Sigmoid colon (tissue), 7 donors: ENCODE measurements around the gene TCP11L2. TPM values are rescaled to one million over a fixed set of nuclear protein-coding genes. Genes with fewer than 3 reads are reported as not detected.

Experiments
- DNase-seq: peaks from one replicate; pipeline ENCODE4 v3.0.0-alpha.2; 2019
- H3K27ac ChIP-seq, 4 donors: fragments of 200-600 bp; sonication (generic); one replicate each; pipeline ENCODE4 v1.5.1; 2016 to 2019; ENCODE audit warnings: mild to moderate bottlenecking in 1 of 4
- H3K27me3 ChIP-seq, 3 donors: fragments of 200-600 bp; sonication (generic); one replicate each; pipeline ENCODE4 v1.5.1; 2019; ENCODE audit warnings: mild to moderate bottlenecking in 1 of 3
- H3K36me3 ChIP-seq, 4 donors: fragments of 200-600 bp; sonication (generic); one replicate each; pipeline ENCODE4 v1.5.1; 2016 to 2019
- H3K4me1 ChIP-seq, 4 donors: fragments of 200-600 bp; sonication (generic); one replicate each; pipeline ENCODE4 v1.5.1; 2017 to 2019
- H3K4me3 ChIP-seq, 4 donors: fragments of 200-600 bp; sonication (generic); one replicate each; pipeline ENCODE4 v1.5.1; 2017 to 2019; ENCODE audit warnings: mild to moderate bottlenecking in 2 of 4, moderate library complexity in 1 of 4
- H3K9me3 ChIP-seq, 4 donors: fragments of 200-600 bp in 3 of 4; sonication (generic) in 3 of 4; one replicate each; pipeline versions ENCODE4 v1.5.1 to v1.6.1; 2013 to 2019
- CTCF ChIP-seq, 4 experiments: fragments of 450-650 bp in 3 of 4; fragments of 200-600 bp in 1 of 4; IDR thresholded peaks; one replicate each; pipeline ENCODE4 v1.5.1; 2016 to 2019; ENCODE audit warnings: antibody characterized with exemption in 4 of 4, mild to moderate bottlenecking in 3 of 4, moderate library complexity in 2 of 4
- EP300 ChIP-seq, 4 donors: sonication (generic); formaldehyde crosslinking; IDR thresholded peaks; one replicate each; pipeline ENCODE4 v1.6.1; 2017; ENCODE audit warnings: antibody characterized with exemption in 4 of 4
- POLR2A ChIP-seq, 2 donors: fragments of 450-650 bp; IDR thresholded peaks; one replicate each; pipeline ENCODE4 v1.6.1; 2016; ENCODE audit warnings: antibody characterized with exemption in 2 of 2, mild to moderate bottlenecking in 2 of 2, moderate library complexity in 2 of 2
- POLR2AphosphoS5 ChIP-seq, 4 donors: sonication (generic); formaldehyde crosslinking; IDR thresholded peaks; one replicate each; pipeline ENCODE4 v1.6.1; 2017; ENCODE audit warnings: antibody characterized with exemption in 4 of 4
- WGBS, 2 donors: extraction: QIAGEN DNeasy Blood & Tissue Kit; methylation state at CpG; one replicate each; pipeline ENCODE4 v1.1.7; 2013; 5-methylcytosine and 5-hydroxymethylcytosine counted together
- intact Hi-C: fragments of 100-400 bp; cut with DNase I; formaldehyde crosslinking; loops from one replicate; pipeline ENCODE4 v1.15.1; 2023
- polyA plus RNA-seq, 3 donors: library from polyadenylated mRNA; stranded (reverse); fragments of 200-250 nt; gene quantifications; one replicate each; pipeline ENCODE4 v1.2.3, GENCODE V29; 2013
- small RNA-seq, 3 donors: library from RNA; depleted of rRNA; stranded (forward); fragments of <200 nt; gene quantifications; one replicate each; pipeline ENCODE3, GENCODE V24; 2016
- total RNA-seq, 4 donors: library from RNA; depleted of rRNA; stranded (reverse); fragments of >200 nt; gene quantifications; one replicate each; pipeline ENCODE4 v1.1.0, GENCODE V29; 2016
- donor health status: healthy with polysubstance abuse.
- donor health status: Bipolar disorder and iron deficiency.
- donor health status: healthy.

Gene TCP11L2
- total and polyA plus RNA-seq, 7 donors, result 3.0 to 53.5 (median 38.4) TPM

GRCh38 chr12:106392759-106393158 lies 90.2 kb downstream of the TCP11L2 start:
- no peak for DNase-seq
- Histone ChIP-seq H3K27ac (no peak overlapping the region), H3K9me3 (no peaks in the 10 kb centered on the region), H3K36me3 (peaks cover 0 to 20% (median 5%) of the 10 kb centered on the region in 4 donors), H3K4me1 (no peaks in the 10 kb centered on the region), H3K27me3 (no peaks in the 10 kb centered on the region), H3K4me3 (no peak overlapping the region)
- intact Hi-C loops, result no loop called here
- 73 to 84% methylated on average over 1 of the region's 1 CpG for WGBS, 2 donors
- TF ChIP-seq POLR2AphosphoS5 (IDR thresholded peaks at IDR 0.05) (no peak), POLR2A (IDR thresholded peaks at IDR 0.05) (no peak), CTCF (IDR thresholded peaks at IDR 0.05) (no peak), EP300 (IDR thresholded peaks at IDR 0.05) (no peak)

Small RNAs within 50 kb of the gene (small RNA-seq; reads per million reads assigned to genes)
- gene RNU7-94P, result 0 reads per million in 3 donors

Other genes starting within 250 kb of the TCP11L2 start
- 10 to 100 TPM in 1 of 4 donors, 1 to 10 TPM in 3; 5.8 to 12.1 (median 7.5) TPM for gene NUAK1, start 163.8 kb upstream of the TCP11L2 start, total RNA-seq
- gene NUAK1, start 163.8 kb upstream of the TCP11L2 start, polyA plus RNA-seq, result 1 to 10 TPM; 1.8 to 3.7 (median 2.6) TPM
- 10 to 100 TPM; 23.2 to 35.7 (median 25.5) TPM for gene CKAP4, start 54.7 kb upstream of the TCP11L2 start, total RNA-seq
- 10 to 100 TPM in 2 of 3 donors, 1 to 10 TPM in 1; 9.2 to 49.1 (median 11.4) TPM for gene CKAP4, start 54.7 kb upstream of the TCP11L2 start, polyA plus RNA-seq
- gene POLR3B, start 55.0 kb downstream of the TCP11L2 start, total RNA-seq, result 1 to 10 TPM; 3.9 to 5.4 (median 4.8) TPM
- gene POLR3B, start 55.0 kb downstream of the TCP11L2 start, polyA plus RNA-seq, result 1 to 10 TPM; 1.8 to 4.0 (median 3.5) TPM